GM18517 (cell line): ENCODE results near the gene SELENOV.
A peak's percentile ranks its signal among the peaks of the same experiment; 100 is the strongest.
"Not testable (repeated sequence)": the region's sequence is repeated elsewhere in the genome, so short reads cannot be mapped to it uniquely, and the experiment has no call there.

Experiments used
- ATAC-seq: cut with Tn5 transposase; IDR thresholded peaks from one replicate; pipeline ENCODE4 v1.9.1; 2021; ENCODE audit warnings: mild to moderate bottlenecking, moderate library complexity; ENCODE audit not compliant: unreplicated experiment

SELENOV gene

GRCh38 chr19:39514840-39515550 is at the start of gene SELENOV:
SELENOV (plus strand) TSS chr19:39515139; CDS start chr19:39515213, 74 bp downstream.
- no peak for ATAC-seq

- ATAC-seq = no peak
These were observed 48.8 kb upstream of the SELENOV start for GRCh38 chr19:39465956-39466747.

GRCh38 chr19:39467941-39468340 is 47.0 kb upstream of the SELENOV start:
- no peak for ATAC-seq

GRCh38 chr19:39469036-39469435 is 45.9 kb upstream of the SELENOV start:
- ATAC-seq = no peak

- no peak for ATAC-seq
These were observed 45.4 kb upstream of the SELENOV start for GRCh38 chr19:39469567-39469966.

GRCh38 chr19:39470724-39471339 is 44.1 kb upstream of the SELENOV start:
- no peak for ATAC-seq

- ATAC-seq = no peak
These were observed 43.0 kb upstream of the SELENOV start for GRCh38 chr19:39471756-39472536.

GRCh38 chr19:39472746-39473442 is 42.0 kb upstream of the SELENOV start:
- no peak for ATAC-seq

- no peak for ATAC-seq
These were observed 41.4 kb upstream of the SELENOV start for GRCh38 chr19:39473443-39473960.

GRCh38 chr19:39474139-39474620 is 40.8 kb upstream of the SELENOV start:
- ATAC-seq = no peak

- no peak for ATAC-seq
These were observed 39.2 kb upstream of the SELENOV start for GRCh38 chr19:39475748-39476147.

- not testable (repeated sequence) for ATAC-seq
These were observed 35.6 kb upstream of the SELENOV start for GRCh38 chr19:39479319-39479801.

GRCh38 chr19:39479916-39480315 is 35.0 kb upstream of the SELENOV start:
- ATAC-seq = no peak

- ATAC-seq = peak; percentile 79
These were observed 34.4 kb upstream of the SELENOV start, which contains the start of gene TIMM50 for GRCh38 chr19:39480337-39481228. TIMM50 (plus strand) TSS chr19:39480838; CDS start chr19:39480854, 16 bp downstream.

- no peak for ATAC-seq
These were observed 33.8 kb upstream of the SELENOV start for GRCh38 chr19:39481229-39481545.

- ATAC-seq = no peak
These were observed 33.3 kb upstream of the SELENOV start for GRCh38 chr19:39481676-39482075.

- ATAC-seq = no peak
These were observed 31.8 kb upstream of the SELENOV start for GRCh38 chr19:39483141-39483540.

- no peak for ATAC-seq
These were observed 25.2 kb upstream of the SELENOV start for GRCh38 chr19:39489756-39490155.

GRCh38 chr19:39492225-39492624 is 22.7 kb upstream of the SELENOV start:
- no peak for ATAC-seq
